Aorta (tissue), 5 donors: ENCODE results near the gene FRAT1. TPM values are rescaled to one million over a fixed set of nuclear protein-coding genes. Genes with fewer than 3 reads are reported as not detected.

ENCODE experiments used
- ATAC-seq: fragments of 200-7000 bp; cut with Tn5 transposase; one replicate; pipeline ENCODE4 v1.9.1; 2022; ENCODE audit warnings: moderate library complexity; ENCODE audit not compliant: low FRiP score
- DNase-seq, 2 donors: peaks; one replicate each; pipeline ENCODE4 v3.0.0-alpha.2; 2020
- H3K27ac ChIP-seq, 2 donors: one replicate each; pipeline ENCODE4 v1.5.1; 2013; ENCODE audit warnings: low read length in 2 of 2, mild to moderate bottlenecking in 2 of 2, moderate library complexity in 2 of 2, control low read depth in 1 of 2, inconsistent platforms in 1 of 2, low read depth in 1 of 2
- H3K27me3 ChIP-seq, 2 donors: one replicate each; pipeline ENCODE4 v1.6.1; 2013; ENCODE audit warnings: control low read depth in 1 of 2, low read length in 1 of 2, mild to moderate bottlenecking in 1 of 2, moderate library complexity in 1 of 2; ENCODE audit not compliant: insufficient read depth in 2 of 2, control insufficient read depth in 1 of 2
- H3K36me3 ChIP-seq, 2 donors: one replicate each; pipeline ENCODE4 v1.6.1; 2013; ENCODE audit warnings: control low read depth in 1 of 2, low read length in 1 of 2, mild to moderate bottlenecking in 1 of 2; ENCODE audit not compliant: insufficient read depth in 2 of 2, control insufficient read depth in 1 of 2
- H3K4me1 ChIP-seq, 2 donors: one replicate each; pipeline ENCODE4 v1.6.1; 2013; ENCODE audit warnings: low read length in 2 of 2, control low read depth in 1 of 2, mild to moderate bottlenecking in 1 of 2, moderate library complexity in 1 of 2; ENCODE audit not compliant: insufficient read depth in 2 of 2, control insufficient read depth in 1 of 2
- H3K4me3 ChIP-seq, 2 donors: one replicate each; pipeline ENCODE4 v1.5.1; 2013; ENCODE audit warnings: low read length in 2 of 2, control low read depth in 1 of 2, mild to moderate bottlenecking in 1 of 2
- H3K9me3 ChIP-seq: one replicate; pipeline ENCODE4 v1.6.1; 2013; ENCODE audit warnings: mild to moderate bottlenecking, low read length; ENCODE audit not compliant: control insufficient read depth
- WGBS, 2 donors: extraction: QIAGEN DNeasy Blood & Tissue Kit; methylation state at CpG; one replicate each; pipeline ENCODE4 v1.1.7; 2013; 5-methylcytosine and 5-hydroxymethylcytosine counted together
- intact Hi-C, 2 donors: fragments of 100-400 bp; cut with DNase I; formaldehyde crosslinking; loops; one replicate each; pipeline versions ENCODE4 v1.14.2 to v1.15.0; 2022
- polyA plus RNA-seq, 2 donors: library from polyadenylated mRNA; stranded (reverse); fragments of 200-250 nt; gene quantifications; one replicate each; pipeline ENCODE4 v1.2.3, GENCODE V29; 2013
- total RNA-seq, 2 donors: library from RNA; stranded (reverse); fragmentation: NEBNext Ultra II Directional; extraction: Animal tissue kit (Norgen Biotek cat#: 25700); gene quantifications; one replicate each; pipeline ENCODE4 v1.2.1, GENCODE V29; 2021
- donor health status: healthy with polysubstance abuse.
- donor health status: Bipolar disorder and iron deficiency.
- donor health status: DM: no; HTN: no; CAD: no.
- donor health status: DM: no; HTN: no; CAD: no.
- donor health status: DM: yes; HTN: yes; CAD: no.

FRAT1 gene
- total and polyA plus RNA-seq, 4 donors = 1.5 to 4.5 (median 2.0) TPM

GRCh38 chr10:97365761-97366351, 46.8 kb downstream of the FRAT1 start:
- 94% methylated on average over 19 of the region's 19 CpGs for WGBS, 2 donors
- no peak for ATAC-seq

DNA sequence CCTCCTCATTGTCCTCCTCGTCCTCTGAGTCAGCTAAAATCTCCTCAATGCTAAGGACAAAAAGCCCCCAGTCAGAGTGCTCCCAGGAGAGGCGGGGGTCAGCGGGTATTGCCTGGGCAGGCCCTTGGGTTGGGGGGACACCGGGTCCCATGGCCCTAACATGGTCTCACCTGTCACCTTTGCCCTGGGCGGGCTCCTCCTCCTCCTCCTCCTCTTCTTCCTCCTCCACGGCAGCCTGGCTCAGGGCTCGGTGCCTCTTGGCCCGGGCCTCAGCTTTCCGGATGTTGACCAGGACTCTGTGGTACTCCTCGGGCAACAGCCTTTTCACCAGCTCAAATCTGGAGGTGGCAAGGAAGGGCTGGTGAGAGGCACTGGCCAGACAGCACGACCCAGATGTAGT, 47.5 kb downstream of the FRAT1 start:
- 90 to 92% methylated on average over 11 of the region's 11 CpGs for WGBS, 2 donors
- peaks cover 0 to 10% of the 10 kb centered on the region in 2 donors for H3K36me3 ChIP-seq
- H3K4me1 ChIP-seq = no peaks in the 10 kb centered on the region
- ATAC-seq = no peak
- no peak overlapping the region for H3K4me3 ChIP-seq
- intact Hi-C loops = no loop called here
- DNase-seq = no peak
- H3K9me3 ChIP-seq = no peaks in the 10 kb centered on the region
- H3K27ac ChIP-seq = no peak overlapping the region
- H3K27me3 ChIP-seq = no peaks in the 10 kb centered on the region

More at GRCh38 chr10:97365761-97366351, 46.8 kb downstream of the FRAT1 start:
- no peak for DNase-seq
- Histone ChIP-seq H3K4me1 (no peaks in the 10 kb centered on the region), H3K36me3 (peaks cover 0 to 8% of the 10 kb centered on the region in 2 donors), H3K27me3 (no peaks in the 10 kb centered on the region), H3K27ac (no peak overlapping the region), H3K9me3 (no peaks in the 10 kb centered on the region), H3K4me3 (no peak overlapping the region)
- intact Hi-C loops = no loop called here

- Histone ChIP-seq H3K4me1 (no peaks in the 10 kb centered on the region), H3K9me3 (no peaks in the 10 kb centered on the region), H3K36me3 (peaks cover 0 to 15% of the 10 kb centered on the region in 2 donors), H3K27ac (no peak overlapping the region), H3K27me3 (no peaks in the 10 kb centered on the region), H3K4me3 (no peak overlapping the region)
- ATAC-seq (no peak), DNase-seq (no peak)
- intact Hi-C loops = no loop called here
- WGBS, 2 donors = 92 to 96% methylated on average over 12 of the region's 12 CpGs
Measured at GRCh38 chr10:97367126-97367649, 48.1 kb downstream of the FRAT1 start.

Other genes starting within 250 kb of the FRAT1 start
- under 1 TPM; 0.19 to 0.42 TPM for gene SLIT1, start 133.3 kb upstream of the FRAT1 start, total RNA-seq
- under 1 TPM; 0.13 to 0.25 TPM for gene SLIT1, start 133.3 kb upstream of the FRAT1 start, polyA plus RNA-seq
- 1 to 10 TPM; 9.0 to 9.4 TPM for gene ARHGAP19, start 26.6 kb upstream of the FRAT1 start, total RNA-seq
- gene ARHGAP19, start 26.6 kb upstream of the FRAT1 start, polyA plus RNA-seq = 10 to 100 TPM in 1 of 2 donors, 1 to 10 TPM in 1; 1.8 to 12.8 TPM
- gene FRAT2, start 15.5 kb downstream of the FRAT1 start, total RNA-seq = 1 to 10 TPM; 5.5 to 8.6 TPM
- gene FRAT2, start 15.5 kb downstream of the FRAT1 start, polyA plus RNA-seq = 1 to 10 TPM; 3.0 to 7.0 TPM
- gene RRP12, start 82.1 kb downstream of the FRAT1 start, total RNA-seq = 10 to 100 TPM; 25.1 to 31.9 TPM
- gene RRP12, start 82.1 kb downstream of the FRAT1 start, polyA plus RNA-seq = 10 to 100 TPM in 1 of 2 donors, 1 to 10 TPM in 1; 6.4 to 10.7 TPM
- 100 to 1,000 TPM; 145 to 148 TPM for gene PGAM1, start 106.9 kb downstream of the FRAT1 start, total RNA-seq
- gene PGAM1, start 106.9 kb downstream of the FRAT1 start, polyA plus RNA-seq = 100 to 1,000 TPM; 134 to 189 TPM
- gene EXOSC1, start 126.7 kb downstream of the FRAT1 start, total RNA-seq = 10 to 100 TPM; 25.6 to 27.2 TPM
- 10 to 100 TPM; 39.4 to 41.9 TPM for gene EXOSC1, start 126.7 kb downstream of the FRAT1 start, polyA plus RNA-seq
- gene ZDHHC16, start 126.9 kb downstream of the FRAT1 start, total RNA-seq = 10 to 100 TPM; 29.6 to 35.6 TPM
- 10 to 100 TPM; 17.8 to 27.8 TPM for gene ZDHHC16, start 126.9 kb downstream of the FRAT1 start, polyA plus RNA-seq
- gene MMS19, start 179.2 kb downstream of the FRAT1 start, total RNA-seq = 10 to 100 TPM; 34.3 to 63.8 TPM
- 10 to 100 TPM; 16.2 to 73.4 TPM for gene MMS19, start 179.2 kb downstream of the FRAT1 start, polyA plus RNA-seq
- gene UBTD1, start 179.7 kb downstream of the FRAT1 start, total RNA-seq = 10 to 100 TPM; 15.1 to 15.8 TPM
- gene UBTD1, start 179.7 kb downstream of the FRAT1 start, polyA plus RNA-seq = 10 to 100 TPM; 10.1 to 18.9 TPM